Adrenal gland (tissue), 12 donors: Measurements from ENCODE around the gene ATP8A2. TPM values are rescaled to one million over a fixed set of nuclear protein-coding genes. Genes with fewer than 3 reads are reported as not detected.

ENCODE experiments used
- DNase-seq, 7 donors: peaks; one replicate each; pipeline ENCODE4 v3.0.0-alpha.2; 2019 to 2020
- H3K27ac ChIP-seq, 5 donors: fragments of 200-600 bp; sonication (generic) in 4 of 5; 1 replicate in 3 of 5; 2 replicates in 2 of 5; pipeline versions ENCODE4 v1.5.1 to v1.8.0; 2016 to 2020; ENCODE audit warnings: mild to moderate bottlenecking in 1 of 5
- H3K27me3 ChIP-seq: fragments of 200-600 bp; 2 replicates; pipeline ENCODE4 v1.8.0; 2021
- H3K36me3 ChIP-seq, 2 donors: fragments of 200-600 bp; replicated peaks in 1 of 2; 1 replicate in 1 of 2; 2 replicates in 1 of 2; pipeline versions ENCODE4 v1.5.1 to v1.8.0; 2018 to 2022
- H3K4me1 ChIP-seq, 2 donors: fragments of 200-600 bp; replicated peaks in 1 of 2; 1 replicate in 1 of 2; 2 replicates in 1 of 2; pipeline versions ENCODE4 v1.5.1 to v1.8.0; 2018 to 2021
- H3K4me3 ChIP-seq, 4 donors: fragments of 200-600 bp; sonication (generic) in 3 of 4; one replicate each; pipeline ENCODE4 v1.5.1; 2016 to 2018
- H3K9me3 ChIP-seq, 3 donors: fragments of 200-600 bp; sonication (generic) in 1 of 3; replicated peaks in 1 of 3; 1 replicate in 2 of 3; 2 replicates in 1 of 3; pipeline versions ENCODE4 v1.5.1 to v1.8.0; 2016 to 2021
- POLR2A ChIP-seq, 2 donors: fragments of 450-650 bp; IDR thresholded peaks; one replicate each; pipeline ENCODE4 v1.6.1; 2017; ENCODE audit warnings: antibody characterized with exemption in 2 of 2, mild to moderate bottlenecking in 2 of 2, moderate library complexity in 1 of 2
- WGBS, 4 donors: extraction: QIAGEN DNeasy Blood & Tissue Kit in 2 of 4; methylation state at CpG; one replicate each; pipeline versions ENCODE4 v1.1.5 to v1.1.7; 2013 to 2017; 5-methylcytosine and 5-hydroxymethylcytosine counted together
- intact Hi-C, 2 donors: fragments of 100-400 bp; cut with DNase I; formaldehyde crosslinking; loops; one replicate each; pipeline versions ENCODE4 v1.14.1 to v1.15.0; 2022 to 2023
- polyA plus RNA-seq, 3 donors: library from polyadenylated mRNA; stranded (reverse); fragments of 200-250 nt in 2 of 3; fragments of 350-450 nt in 1 of 3; fragmentation: Illumina TruSeq in 1 of 3; extraction: RNeasy Lipid Tissue Mini Kit (QIAGEN cat#74804) in 1 of 3; gene quantifications; one replicate each; pipeline ENCODE4 v1.2.3, GENCODE V29; 2013 to 2014
- total RNA-seq, 9 donors: library from RNA; depleted of rRNA in 4 of 9; stranded (reverse); fragments of >200 nt in 4 of 9; fragments of 120-200 nt in 1 of 9; fragmentation: NEBNext Ultra II Directional in 1 of 9; extraction: Animal tissue kit (Norgen Biotek cat#: 25700) in 1 of 9; gene quantifications; one replicate each; pipeline versions ENCODE4 v1.1.0 to v1.2.4, GENCODE V29; 2013 to 2023
- TF ChIP-seq, protein P1 (sequence below), 6 experiments: fragments of 450-650 bp in 4 of 6; fragments of 200-600 bp in 2 of 6; sonication (generic) in 1 of 6; IDR thresholded peaks; 1 replicate in 5 of 6; 2 replicates in 1 of 6; pipeline versions ENCODE4 v1.5.1 to v1.8.0; 2016 to 2021; ENCODE audit warnings: antibody characterized with exemption in 6 of 6, mild to moderate bottlenecking in 2 of 6, moderate library complexity in 1 of 6
- donor health status: healthy with polysubstance abuse.
- donor health status: Bipolar disorder and iron deficiency.
- donor health status: DM: yes; HTN: yes; CAD: no.
- donor health status: DM: no; HTN: no; CAD: no.
- donor health status: DM: no; HTN: no; CAD: no.
- donor health status: DM: yes; HTN: yes; CAD: no.

The ATP8A2 gene
- total and polyA plus RNA-seq, 12 donors, result 0.77 to 14.0 (median 4.3) TPM

DNA sequence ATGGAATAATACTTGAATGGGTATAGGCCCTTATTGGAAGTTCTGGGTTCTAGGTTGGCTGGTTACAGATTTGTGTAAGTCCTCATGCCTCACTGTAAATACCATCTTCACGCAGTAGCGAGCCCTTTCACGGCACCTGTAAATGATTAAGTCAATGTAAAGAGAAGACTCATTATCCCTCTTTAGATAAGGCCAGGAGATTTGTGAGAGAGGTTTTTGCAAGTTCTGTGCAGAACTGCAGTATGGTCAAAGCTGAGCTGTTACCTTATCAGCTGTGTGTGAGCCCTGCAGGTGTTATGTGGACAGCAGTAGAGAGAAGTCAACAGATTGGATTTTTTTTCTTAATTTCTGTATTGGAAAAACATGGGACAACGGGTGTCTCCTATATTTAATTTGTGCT lies 538.5 kb downstream of the ATP8A2 start:
- Histone ChIP-seq H3K4me1 (no peaks in the 10 kb centered on the region), H3K27me3 (no peaks in the 10 kb centered on the region), H3K27ac (no peak overlapping the region), H3K36me3 (no peaks in the 10 kb centered on the region), H3K4me3 (no peak overlapping the region), H3K9me3 (no peaks in the 10 kb centered on the region)
- WGBS, 4 donors, result 77 to 90% (median 83%) methylated on average over 4 of the region's 4 CpGs
- intact Hi-C loops, result no loop called here
- TF ChIP-seq, protein P1, sequence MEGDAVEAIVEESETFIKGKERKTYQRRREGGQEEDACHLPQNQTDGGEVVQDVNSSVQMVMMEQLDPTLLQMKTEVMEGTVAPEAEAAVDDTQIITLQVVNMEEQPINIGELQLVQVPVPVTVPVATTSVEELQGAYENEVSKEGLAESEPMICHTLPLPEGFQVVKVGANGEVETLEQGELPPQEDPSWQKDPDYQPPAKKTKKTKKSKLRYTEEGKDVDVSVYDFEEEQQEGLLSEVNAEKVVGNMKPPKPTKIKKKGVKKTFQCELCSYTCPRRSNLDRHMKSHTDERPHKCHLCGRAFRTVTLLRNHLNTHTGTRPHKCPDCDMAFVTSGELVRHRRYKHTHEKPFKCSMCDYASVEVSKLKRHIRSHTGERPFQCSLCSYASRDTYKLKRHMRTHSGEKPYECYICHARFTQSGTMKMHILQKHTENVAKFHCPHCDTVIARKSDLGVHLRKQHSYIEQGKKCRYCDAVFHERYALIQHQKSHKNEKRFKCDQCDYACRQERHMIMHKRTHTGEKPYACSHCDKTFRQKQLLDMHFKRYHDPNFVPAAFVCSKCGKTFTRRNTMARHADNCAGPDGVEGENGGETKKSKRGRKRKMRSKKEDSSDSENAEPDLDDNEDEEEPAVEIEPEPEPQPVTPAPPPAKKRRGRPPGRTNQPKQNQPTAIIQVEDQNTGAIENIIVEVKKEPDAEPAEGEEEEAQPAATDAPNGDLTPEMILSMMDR (IDR thresholded peaks at IDR 0.05), result no peak
- TF ChIP-seq POLR2A (IDR thresholded peaks at IDR 0.05), result no peak
- DNase-seq, result no peak

DNA sequence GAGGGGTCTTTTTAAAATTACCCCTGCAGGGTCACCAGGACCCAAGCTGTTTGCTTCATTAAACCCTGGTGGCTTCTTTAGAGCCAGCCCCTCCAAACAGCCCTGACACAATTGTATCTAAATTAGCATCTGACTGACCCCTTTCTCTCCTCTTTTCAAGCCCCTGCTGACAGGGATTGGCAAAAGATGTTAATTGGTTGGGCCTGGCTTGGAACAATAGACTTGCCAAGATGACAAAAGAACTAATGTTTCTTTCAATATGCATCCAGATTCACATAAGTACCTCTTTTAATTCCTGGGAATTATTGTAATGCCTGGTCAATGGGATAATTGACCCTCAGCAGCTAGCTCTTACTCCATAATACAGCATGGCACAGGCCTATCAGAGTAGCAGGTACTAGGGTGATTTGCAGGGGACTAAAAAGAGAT lies 539.2 kb downstream of the ATP8A2 start:
- no peaks in the 10 kb centered on the region for H3K36me3 ChIP-seq
- H3K27me3 ChIP-seq, result no peaks in the 10 kb centered on the region
- no peaks in the 10 kb centered on the region for H3K9me3 ChIP-seq
- DNase-seq, result no peak
- intact Hi-C loops, result no loop called here
- no peaks in the 10 kb centered on the region for H3K4me1 ChIP-seq
- TF ChIP-seq, protein P1 (IDR thresholded peaks at IDR 0.05), result no peak
- TF ChIP-seq POLR2A (IDR thresholded peaks at IDR 0.05), result no peak
- no peak overlapping the region for H3K27ac ChIP-seq
- H3K4me3 ChIP-seq, result no peak overlapping the region

DNA sequence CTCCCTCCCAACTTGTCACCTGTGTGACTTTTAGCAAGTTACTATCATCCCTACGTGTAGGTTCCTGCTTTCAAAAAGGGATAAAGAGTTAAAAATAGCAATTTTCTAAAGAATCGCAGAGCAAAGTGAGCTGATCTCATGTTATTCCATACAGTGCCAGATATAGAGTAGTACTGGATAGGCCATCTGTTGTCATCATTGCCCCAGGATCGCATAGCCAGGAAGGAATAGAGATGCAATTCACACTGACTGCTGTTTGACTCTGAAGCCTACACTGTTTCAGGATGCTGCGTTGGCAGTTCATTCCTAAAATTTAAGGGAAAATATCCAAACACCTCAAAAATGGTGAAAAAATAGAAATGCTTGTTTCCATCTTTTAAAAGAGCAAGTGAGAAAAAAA lies 541.2 kb downstream of the ATP8A2 start:
- WGBS, 4 donors, result 65 to 85% (median 79%) methylated on average over 4 of the region's 4 CpGs

DNA sequence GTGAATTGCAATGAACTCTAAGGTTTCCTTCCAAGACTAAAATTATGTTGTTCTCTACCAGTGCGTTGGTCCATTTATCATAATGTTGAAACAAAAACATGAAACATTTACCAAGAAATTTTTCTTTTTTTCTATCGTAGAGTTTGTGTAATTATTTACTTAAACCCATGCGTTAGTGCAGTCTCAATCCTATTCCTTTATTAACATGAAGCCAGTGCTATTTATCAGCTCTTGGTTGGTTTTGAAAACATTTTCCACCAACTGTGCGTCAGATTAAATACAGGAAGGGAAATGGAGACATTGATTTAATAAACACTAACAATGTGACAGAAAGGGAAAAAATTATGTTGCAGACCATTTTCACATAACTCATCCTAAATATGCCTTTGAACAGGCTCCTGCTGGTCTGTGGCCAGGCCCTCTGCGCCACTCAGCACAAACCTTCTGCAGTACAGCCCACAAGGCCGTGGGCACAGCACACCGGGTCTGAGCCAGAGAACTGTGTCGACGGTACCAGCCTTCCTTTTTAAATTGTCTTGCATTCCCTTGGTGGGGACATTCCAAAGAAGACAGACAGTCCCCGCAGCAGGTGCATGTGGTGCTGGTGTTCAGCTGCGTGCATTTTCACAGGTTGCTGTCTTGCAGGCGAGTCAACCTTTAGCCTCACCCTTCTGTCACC lies 544.2 kb downstream of the ATP8A2 start:
- H3K36me3 ChIP-seq, result no peaks in the 10 kb centered on the region
- H3K4me3 ChIP-seq, result no peak overlapping the region
- H3K4me1 ChIP-seq, result no peaks in the 10 kb centered on the region
- no peak for TF ChIP-seq POLR2A (IDR thresholded peaks at IDR 0.05)
- TF ChIP-seq, protein P1 (IDR thresholded peaks at IDR 0.05), result no peak
- intact Hi-C loops, result no loop called here
- 66 to 81% (median 76%) methylated on average over 12 of the region's 12 CpGs for WGBS, 4 donors
- H3K27ac ChIP-seq, result no peak overlapping the region
- no peak for DNase-seq
- H3K9me3 ChIP-seq, result no peaks in the 10 kb centered on the region
- H3K27me3 ChIP-seq, result no peaks in the 10 kb centered on the region

More for the DNA sequence above, 541.2 kb downstream of the ATP8A2 start:
- Histone ChIP-seq H3K4me3 (no peak overlapping the region), H3K4me1 (no peaks in the 10 kb centered on the region), H3K9me3 (no peaks in the 10 kb centered on the region), H3K27ac (no peak overlapping the region), H3K27me3 (no peaks in the 10 kb centered on the region), H3K36me3 (no peaks in the 10 kb centered on the region)
- DNase-seq, result no peak
- no peak for TF ChIP-seq POLR2A (IDR thresholded peaks at IDR 0.05)
- TF ChIP-seq, protein P1 (IDR thresholded peaks at IDR 0.05), result no peak
- intact Hi-C loops, result no loop called here
